HG02571 (cell line): ENCODE data around the gene YWHAE.
"Not testable (repeated sequence)": the region's sequence is repeated elsewhere in the genome, so short reads cannot be mapped to it uniquely, and the experiment has no call there.

Experiments
- ATAC-seq: cut with Tn5 transposase; IDR thresholded peaks from one replicate; pipeline ENCODE4 v1.9.1; 2021; ENCODE audit warnings: mild to moderate bottlenecking, moderate library complexity; ENCODE audit not compliant: unreplicated experiment

YWHAE gene

GRCh38 chr17:1413281-1413791 is 13.3 kb upstream of the YWHAE start:
- ATAC-seq = no peak

DNA sequence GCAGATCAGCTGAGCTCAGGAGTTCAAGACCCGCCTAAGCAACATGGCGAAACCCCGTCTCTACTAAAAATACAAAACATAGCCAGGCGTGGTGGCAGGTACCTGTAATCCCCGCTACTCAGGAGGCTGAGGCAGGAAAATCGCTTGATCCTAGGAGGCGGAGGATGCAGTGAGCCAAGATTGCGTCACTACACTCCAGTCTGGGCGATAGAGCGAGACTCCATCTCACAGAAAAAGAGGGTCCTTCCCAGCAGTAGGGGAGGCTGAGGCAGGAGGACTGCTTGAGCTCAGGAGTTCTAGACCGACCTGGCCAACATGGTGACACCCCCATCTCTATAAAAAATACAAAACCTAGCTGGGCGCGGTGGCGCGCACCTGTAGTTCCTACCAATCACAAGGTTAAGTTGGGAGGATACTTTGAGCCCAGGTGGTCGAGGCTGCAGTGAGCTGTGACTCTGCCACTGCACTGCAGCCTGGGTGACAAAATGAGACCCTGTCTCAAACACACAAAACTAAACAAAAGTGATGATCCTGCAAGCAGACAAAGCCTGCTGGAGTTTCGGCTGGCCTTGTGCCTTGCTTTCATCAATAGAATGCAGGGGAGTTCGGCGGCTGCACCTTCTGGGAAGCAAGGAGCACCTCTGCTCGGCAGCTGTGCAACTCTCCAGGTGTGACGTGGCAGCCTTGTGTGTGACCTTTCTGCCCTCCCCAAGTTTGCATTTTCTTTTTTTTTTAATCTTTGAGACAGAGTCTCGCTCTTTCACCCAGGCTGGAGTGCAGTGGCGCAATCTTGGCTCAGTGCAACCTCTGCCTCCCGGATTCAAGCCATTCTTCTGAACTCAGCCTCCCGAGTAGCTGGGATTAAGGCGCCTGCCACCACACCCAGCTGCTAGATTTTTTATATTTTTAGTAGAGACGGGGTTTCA is 12.4 kb upstream of the YWHAE start:
- ATAC-seq = no peak

DNA sequence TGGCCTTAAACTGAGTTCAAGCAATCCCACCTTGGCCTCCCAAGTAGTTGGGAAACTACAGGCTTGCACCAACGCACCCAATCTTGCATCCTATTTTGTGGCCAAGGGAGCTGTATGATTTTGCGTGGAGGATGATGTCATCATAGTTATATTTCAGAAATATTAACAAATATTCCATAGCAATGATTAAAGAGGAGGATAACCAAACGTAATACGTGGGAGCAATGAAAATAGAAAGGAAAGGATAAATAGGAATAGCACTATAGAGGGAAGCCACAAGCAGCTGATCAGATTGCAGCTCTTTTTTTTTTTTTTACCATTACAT is 2.2 kb upstream of the YWHAE start:
- ATAC-seq = no peak

GRCh38 chr17:1398931-1399678 is 917 bp downstream of the YWHAE start:
- peak; percentile 19 for ATAC-seq

- no peak for ATAC-seq
These were observed 2.0 kb downstream of the YWHAE start for GRCh38 chr17:1398028-1398427.

- not testable (repeated sequence) for ATAC-seq
These were observed 4.0 kb downstream of the YWHAE start for GRCh38 chr17:1395876-1396665.

GRCh38 chr17:1391577-1391976 is 8.4 kb downstream of the YWHAE start:
- no peak for ATAC-seq

DNA sequence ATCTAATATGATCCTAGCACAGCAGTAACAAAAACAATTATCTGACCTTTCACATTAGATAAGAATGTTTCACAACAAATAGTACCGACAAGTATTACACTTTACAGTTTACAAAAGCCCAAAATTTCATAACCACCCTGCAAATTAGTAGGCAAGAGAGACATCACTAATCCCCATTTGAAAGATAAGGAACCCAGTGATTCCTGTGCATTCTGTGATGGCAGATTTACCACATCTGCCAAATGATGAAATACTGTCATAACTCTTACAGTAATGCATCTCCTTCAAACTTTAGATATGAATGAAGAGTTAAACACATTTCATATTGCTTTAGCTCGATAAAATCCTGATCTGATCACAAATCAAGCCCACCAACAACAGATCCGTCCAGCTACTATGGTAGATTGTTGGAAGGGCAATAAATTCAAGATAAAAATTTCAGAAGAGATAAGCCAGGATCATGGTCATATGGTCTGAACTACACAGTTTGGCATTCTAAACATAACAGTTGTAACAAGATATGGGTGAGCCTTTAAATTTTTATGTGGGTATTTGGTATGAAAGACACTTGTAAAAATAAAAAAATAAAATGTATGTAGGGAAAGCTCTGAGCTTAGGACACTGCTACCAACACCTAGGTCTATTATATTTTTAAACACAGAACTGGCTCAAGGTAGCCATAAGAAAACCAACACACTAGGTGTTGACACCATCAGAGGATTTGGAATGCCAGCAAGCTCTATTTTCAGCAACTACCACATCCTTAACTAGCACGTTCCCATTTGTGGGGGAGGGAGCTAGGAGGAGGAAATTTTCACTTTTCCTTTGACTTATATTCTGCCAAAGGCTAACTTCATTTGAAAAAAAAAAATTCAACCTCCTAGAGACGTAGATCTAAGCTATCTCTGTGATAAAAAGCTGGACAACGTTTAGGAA is 9.3 kb downstream of the YWHAE start:
- ATAC-seq = no peak

DNA sequence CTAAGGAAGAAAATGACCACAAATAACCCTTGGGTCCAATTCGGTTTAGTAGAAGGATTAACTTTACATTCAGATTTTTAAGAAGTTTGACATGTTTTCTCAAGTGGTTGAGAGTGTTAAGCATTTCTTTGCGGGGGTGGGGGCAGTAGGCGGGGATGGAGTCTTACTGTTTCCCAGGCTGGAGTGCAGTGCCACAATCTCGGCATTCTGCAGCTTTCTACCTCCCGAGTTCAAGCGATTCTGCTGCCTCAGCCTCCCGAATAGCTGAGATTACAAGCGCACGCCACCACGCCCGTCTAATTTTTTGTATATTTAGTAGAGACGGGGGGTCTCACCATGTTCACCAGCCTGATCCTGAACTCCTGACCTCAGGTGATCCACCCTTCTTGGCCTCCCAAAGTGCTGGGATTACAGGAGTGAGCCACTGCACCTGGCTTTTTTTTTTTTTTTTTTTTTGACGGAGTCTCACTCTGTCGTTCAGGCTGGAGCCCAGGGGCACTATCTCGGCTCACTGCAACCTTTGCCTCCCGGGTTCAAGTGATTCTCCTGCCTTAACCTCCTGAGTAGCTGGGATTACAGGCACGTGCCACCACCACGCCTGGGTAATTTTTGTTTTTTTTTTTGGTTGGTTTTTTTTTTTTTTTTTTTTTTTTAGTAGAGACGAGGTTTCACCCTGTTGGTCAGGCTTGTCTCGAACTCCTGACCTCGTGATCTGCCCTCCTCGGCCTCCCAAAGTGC is 12.4 kb downstream of the YWHAE start:
- not testable (repeated sequence) for ATAC-seq

DNA sequence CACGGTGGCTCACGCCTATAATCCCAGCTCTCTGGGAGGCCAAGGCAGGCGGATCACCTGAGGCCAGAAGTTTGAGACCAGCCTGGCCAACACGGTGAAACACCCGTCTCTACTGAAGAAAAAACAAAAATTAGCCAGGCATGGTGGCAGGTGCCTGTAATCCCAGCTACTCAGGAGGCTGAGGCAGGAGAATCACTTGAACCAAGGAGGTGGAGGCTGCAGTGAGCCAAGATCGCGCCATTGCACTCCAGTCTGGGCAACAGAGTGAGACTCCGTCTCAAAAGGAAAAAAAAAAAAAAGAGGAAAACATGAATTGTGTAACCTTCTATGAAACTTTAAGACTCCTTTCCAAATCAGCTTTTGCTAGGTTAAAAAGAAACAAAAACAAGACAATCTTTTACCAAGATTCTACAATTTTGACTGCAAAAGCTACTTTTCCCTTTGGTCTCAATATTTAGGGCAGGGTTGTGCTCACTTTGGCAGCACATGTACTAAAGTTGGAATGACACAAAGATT is 13.3 kb downstream of the YWHAE start:
- not testable (repeated sequence) for ATAC-seq

GRCh38 chr17:1386265-1386664 is 13.8 kb downstream of the YWHAE start:
- no peak for ATAC-seq

- ATAC-seq = no peak
These were observed 14.2 kb downstream of the YWHAE start for GRCh38 chr17:1385861-1386260.

GRCh38 chr17:1384905-1385435 is 15.1 kb downstream of the YWHAE start:
- no peak for ATAC-seq

DNA sequence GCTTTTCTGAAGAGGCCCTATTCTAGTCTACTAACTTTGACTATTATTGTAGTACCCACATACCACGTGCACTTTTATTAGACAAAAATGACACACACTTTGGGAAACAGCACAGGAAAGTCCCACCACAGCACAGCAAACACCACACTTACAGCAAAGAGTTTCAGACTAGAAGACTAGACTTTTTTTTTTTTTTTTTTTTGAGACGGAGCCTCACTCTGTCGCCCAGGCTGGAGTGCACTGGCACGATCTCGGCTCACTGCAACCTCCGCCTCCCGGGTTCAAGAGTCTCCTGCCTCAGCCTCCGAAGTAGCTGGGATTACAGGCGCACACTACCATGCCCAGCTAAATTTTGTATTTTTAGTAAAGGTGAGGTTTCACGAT is 20.1 kb downstream of the YWHAE start:
- no peak for ATAC-seq

GRCh38 chr17:1379208-1379929 is 20.7 kb downstream of the YWHAE start:
- no peak for ATAC-seq

GRCh38 chr17:1378476-1378860 is 21.6 kb downstream of the YWHAE start:
- ATAC-seq = not testable (repeated sequence)

GRCh38 chr17:1377334-1377733 is 22.7 kb downstream of the YWHAE start:
- no peak for ATAC-seq

DNA sequence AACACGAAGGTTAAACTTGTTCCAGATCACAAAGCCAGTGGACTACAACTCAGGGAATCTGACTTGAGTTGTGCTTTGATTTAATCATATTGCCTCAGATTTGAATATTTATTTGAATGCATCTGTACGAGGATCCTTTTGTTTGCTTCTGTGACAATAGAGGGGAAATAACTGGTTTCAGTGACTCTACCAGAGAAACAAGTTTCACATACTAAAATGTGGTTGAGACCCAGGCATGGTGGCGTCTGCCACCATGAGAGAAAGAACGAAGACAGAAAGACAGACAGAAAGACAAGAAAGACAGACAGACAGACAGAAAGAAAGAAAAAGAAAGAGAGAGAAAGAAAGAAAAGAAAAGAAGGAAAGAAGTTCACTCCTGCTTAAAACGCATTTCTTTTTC is 24.0 kb downstream of the YWHAE start:
- ATAC-seq = no peak
